GM10266 (cell line): ENCODE results near the gene PCTP.

Experiments used
- DNase-seq: peaks from one replicate; pipeline ENCODE4 v3.0.0; 2012; ENCODE audit errors: extremely low spot score
- TF ChIP-seq, protein P1 (sequence below): IDR thresholded peaks from 2 replicates; pipeline ENCODE4 v1.5.1; 2012; ENCODE audit warnings: mild to moderate bottlenecking, low read depth; ENCODE audit not compliant: control insufficient read depth, insufficient read depth; ENCODE audit errors: missing control alignments

Gene PCTP

DNA sequence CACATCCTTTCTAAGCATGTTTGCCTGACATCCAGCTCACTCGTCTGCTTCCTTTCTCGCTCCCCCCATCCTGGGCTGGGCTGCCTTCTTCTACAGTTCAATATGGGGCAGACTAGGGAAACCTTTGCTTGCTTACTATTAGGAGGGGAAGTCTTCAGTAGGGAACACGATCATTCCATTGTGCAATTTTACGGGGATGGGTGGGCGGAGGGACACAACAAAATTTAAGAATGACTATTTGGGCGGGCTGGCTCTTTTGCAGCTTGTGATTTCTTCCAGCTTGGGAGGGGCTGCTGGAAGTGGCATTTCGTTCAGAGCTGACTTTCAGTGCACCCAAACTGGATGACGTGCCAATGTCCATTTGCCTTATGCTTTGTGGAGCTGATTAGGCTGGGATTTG lies 25.4 kb downstream of the PCTP start:
- TF ChIP-seq, protein P1, sequence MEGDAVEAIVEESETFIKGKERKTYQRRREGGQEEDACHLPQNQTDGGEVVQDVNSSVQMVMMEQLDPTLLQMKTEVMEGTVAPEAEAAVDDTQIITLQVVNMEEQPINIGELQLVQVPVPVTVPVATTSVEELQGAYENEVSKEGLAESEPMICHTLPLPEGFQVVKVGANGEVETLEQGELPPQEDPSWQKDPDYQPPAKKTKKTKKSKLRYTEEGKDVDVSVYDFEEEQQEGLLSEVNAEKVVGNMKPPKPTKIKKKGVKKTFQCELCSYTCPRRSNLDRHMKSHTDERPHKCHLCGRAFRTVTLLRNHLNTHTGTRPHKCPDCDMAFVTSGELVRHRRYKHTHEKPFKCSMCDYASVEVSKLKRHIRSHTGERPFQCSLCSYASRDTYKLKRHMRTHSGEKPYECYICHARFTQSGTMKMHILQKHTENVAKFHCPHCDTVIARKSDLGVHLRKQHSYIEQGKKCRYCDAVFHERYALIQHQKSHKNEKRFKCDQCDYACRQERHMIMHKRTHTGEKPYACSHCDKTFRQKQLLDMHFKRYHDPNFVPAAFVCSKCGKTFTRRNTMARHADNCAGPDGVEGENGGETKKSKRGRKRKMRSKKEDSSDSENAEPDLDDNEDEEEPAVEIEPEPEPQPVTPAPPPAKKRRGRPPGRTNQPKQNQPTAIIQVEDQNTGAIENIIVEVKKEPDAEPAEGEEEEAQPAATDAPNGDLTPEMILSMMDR: no peak
- no peak for DNase-seq

DNA sequence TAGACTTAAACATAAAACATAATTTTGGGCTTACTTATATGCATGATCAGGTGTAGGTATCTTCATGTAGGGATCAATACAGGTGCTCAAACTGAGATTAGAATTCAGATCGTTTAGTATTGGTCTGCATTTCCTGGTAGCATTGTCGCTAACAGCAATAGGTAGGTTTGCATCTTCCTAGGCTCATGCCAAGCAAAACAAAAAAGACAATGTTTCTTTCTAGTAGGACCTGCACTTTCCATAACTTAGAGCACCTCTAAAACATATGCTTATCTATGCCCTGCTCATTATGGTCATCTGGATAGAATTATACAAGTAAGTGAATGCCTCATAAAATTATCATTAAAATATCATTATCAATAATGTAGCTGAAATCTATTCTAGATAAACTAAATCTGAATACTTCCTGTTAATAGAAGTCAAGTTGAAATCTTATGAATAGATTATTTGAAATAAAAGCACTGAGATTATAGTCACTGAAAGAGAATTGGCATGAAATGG lies 26.7 kb downstream of the PCTP start:
- no peak for DNase-seq
- TF ChIP-seq, protein P1: no peak

DNA sequence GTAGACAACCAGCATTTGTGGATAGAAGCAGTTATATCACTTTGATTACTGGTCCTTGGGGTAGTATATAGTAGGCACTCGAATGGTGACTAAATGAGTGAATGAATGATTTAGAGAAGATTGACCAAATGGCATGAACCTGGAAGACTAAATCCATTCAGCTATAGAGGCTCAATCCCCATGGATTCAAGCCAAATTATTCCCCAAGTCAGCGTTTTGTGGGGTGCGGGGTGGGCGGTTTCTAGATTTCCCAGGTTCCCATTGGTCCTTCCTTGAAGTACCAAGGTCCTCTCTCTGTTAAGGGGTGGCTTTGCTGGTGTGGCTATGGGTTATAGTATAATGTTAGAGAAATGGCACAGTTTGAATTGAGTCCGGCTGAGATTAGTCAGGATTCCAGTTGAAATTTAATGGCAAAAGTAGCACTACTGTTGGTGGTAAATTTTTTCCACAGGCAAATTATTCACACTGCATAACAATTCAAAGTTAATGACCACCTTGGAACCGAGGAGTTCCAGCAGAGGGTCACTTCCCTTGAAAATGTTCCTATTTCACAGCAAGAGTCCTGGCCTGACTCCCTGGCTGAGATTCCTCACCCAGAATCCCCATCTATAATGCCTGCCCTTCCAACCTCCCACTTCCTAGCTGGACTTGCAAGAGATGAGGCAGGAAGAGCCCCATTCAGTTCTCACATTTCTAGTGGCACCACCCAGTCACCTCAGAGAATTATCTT lies 27.7 kb downstream of the PCTP start:
- no peak for DNase-seq
- TF ChIP-seq, protein P1: no peak

DNA sequence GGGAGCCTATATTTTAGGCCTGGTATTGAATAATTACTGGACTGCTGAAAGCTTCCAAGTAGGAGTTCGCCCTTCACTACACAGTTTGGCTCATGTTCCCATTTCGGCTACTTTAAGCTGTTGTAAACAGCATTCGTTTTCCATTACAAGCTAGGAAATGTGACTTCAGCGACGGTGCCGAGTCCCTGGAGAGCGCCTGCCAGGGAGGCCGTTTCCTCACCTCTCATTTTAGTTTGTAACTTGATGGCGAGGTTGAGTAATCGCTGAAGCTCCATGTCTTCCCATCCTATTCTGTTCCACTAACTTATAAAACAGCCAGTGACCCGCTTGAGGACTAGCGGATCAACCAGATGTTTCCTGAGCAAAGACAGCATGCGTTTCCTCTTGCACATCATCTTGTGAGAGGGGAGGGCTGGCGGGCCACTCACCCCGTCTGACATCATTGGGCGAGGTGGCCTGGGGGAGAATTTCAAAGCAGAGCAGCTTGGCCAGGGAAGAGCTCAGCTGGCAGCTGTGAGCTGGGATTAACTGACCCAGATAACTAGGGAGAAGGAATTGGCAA lies 32.9 kb downstream of the PCTP start:
- TF ChIP-seq, protein P1: no peak
- DNase-seq: no peak

DNA sequence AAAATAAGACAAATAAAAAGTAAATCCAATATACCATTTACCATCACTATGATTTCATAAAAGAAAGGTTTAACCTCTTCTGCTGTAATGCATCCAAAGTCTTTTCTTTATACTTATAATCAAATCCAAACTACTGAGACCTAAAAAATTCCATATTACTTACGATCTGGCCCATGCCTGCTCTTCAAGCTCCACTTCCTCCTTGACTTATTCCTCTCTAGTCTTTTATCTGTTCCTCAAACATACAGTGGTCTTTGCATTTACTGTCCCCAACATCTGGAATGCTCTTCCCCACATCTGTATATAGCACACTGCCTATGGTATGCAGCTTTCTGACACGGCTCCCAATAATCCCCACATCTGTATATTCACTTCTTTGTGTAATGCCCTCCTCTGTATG lies 33.8 kb downstream of the PCTP start:
- DNase-seq: no peak
- TF ChIP-seq, protein P1: no peak

DNA sequence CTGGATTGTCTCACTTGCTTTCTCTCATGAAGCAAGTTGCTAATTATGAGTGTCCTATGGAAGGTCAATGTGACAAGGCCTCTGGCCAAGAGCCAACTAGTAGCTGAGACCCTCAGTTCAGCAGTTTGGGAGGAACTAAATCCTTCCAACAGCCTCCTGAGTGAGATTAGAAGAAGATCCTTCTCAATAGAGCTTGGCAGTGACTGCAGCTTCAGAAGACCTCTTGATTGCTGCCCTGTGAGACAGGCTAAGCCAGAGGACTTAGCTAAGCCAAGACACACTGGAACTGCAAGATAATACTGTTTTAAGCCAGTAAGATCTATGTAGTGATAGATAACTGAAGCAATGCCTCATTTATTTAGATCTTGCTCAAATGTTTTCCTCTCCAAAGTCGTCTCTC lies 34.3 kb downstream of the PCTP start:
- DNase-seq: no peak
- TF ChIP-seq, protein P1: no peak

DNA sequence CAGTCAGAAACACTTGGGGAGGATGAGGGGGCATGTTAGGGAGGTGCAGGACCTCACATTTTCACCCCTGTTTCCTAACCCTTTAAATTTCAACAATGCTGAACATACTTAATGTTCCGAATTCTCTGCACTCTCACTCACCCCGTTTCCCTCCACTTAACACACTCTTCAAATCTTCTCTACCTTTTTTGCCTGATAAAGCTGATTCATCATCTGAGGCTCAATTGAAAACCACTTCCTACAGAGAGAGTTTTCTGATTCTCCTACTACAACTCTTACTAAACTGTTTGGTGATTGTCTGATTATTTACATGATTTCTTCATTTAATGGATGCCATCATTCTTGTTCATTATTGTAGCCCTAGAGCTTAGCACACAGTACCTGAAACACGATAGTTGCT lies 42.4 kb downstream of the PCTP start:
- no peak for DNase-seq
- TF ChIP-seq, protein P1: no peak
